GM19025 (cell line): Measurements from ENCODE around the gene GRIN3A.

Experiments used
- ATAC-seq: cut with Tn5 transposase; IDR thresholded peaks from one replicate; pipeline ENCODE4 v1.9.1; 2021; ENCODE audit warnings: mild to moderate bottlenecking, low read depth, moderate library complexity; ENCODE audit not compliant: unreplicated experiment

The GRIN3A gene

DNA sequence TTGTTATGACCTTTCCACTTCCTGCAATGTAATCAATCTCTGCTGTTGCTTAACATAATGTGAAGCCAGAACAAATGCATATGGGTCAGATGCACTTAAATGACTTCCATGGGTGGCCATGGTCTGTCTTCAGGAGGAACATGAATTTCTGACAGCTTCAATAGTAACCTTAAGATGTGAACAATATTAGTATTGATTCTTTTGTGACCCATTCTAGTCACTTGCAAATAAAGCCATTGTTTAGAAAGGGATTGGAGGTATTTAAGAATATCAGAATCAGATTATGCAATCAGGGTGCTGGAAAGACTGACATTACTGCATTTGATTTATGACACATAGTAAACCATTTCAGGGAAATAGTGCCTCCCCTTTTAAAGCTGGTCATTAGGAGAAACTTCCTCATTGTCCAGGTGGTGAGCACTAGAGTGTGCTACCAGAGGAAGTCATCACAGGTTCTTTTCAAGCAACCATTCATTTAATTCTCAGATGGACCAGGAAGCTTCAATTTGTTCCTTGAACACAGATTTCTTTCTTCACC, 32.1 kb downstream of the GRIN3A start:
- ATAC-seq = no peak

DNA sequence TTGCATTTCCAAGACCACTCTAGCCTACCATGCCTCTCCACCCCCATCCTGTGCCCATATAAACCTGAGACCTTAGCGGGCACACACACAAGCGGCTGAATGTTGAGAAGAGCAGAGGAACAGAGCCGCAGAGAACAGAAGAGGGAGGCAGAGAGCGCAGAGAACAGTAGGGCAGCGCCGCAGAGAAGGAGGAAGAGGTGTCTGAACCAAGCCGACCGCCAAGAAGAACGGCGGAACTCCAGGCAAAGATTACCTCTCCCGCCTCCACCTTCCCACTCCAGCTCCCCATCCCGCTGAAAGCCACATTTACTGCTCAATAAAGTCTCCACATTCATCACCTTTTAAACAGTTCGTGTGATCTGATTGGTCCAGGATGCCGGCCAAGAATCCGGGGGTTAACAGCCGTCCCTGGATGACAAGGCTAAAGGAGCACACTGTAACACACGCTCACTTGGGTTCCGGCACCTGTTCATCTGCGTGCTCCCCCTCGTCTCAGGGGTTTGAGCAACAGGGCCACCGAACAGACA, 33.2 kb downstream of the GRIN3A start:
- ATAC-seq = no peak

DNA sequence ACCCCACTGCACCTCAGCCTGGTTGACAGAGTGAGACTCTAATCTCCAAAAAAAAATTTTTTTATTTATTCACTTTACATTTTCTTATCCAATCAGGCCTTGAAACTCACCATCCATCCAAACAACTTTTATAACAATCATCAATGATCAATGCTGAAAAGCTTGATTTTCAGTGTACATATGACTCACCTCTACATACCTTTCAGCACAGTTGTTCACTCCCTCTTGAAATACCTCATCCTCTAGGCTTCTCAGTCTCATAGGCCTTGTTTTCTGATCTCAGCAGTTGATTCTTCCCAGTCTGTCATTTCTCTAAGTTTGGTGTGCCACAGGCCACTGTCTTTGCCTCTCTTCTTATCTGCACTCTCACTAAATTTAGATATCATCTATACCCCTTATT, 36.2 kb downstream of the GRIN3A start:
- no peak for ATAC-seq

DNA sequence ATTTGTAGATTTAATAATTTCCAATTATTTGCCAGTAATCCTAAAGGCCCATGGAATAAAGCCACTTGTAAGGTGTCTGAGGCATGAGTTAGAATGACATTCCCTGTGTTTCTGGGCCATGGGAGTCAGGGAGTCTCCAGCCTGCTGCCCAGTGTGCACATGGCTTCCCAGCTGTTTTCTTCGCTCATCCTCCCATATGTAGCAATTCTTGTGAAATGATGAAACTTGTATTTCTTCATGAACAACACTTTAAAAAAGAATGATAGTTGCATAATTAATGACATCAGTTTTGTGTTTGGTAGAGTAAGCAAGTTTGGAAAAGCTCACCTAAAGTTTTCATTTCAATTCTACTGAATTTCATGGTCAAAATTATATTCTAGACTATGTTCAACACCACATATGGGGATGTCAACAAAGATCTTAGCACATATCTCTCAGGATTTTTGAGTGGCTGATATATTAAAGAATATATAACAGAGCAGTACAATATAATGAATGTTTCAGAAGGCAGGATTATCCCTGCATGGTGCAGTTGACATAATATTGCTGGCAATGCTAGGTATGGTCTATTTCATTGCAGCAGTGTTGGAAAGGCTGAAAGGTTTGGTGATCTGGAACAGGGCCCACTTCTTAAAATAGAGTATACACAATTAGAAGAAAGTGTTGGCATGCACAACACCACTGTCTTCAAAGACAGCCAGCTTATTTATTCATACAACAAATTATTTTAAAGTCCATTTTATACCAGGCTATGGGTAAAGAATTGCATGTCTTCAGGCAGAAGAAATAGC, 44.7 kb downstream of the GRIN3A start:
- no peak for ATAC-seq

DNA sequence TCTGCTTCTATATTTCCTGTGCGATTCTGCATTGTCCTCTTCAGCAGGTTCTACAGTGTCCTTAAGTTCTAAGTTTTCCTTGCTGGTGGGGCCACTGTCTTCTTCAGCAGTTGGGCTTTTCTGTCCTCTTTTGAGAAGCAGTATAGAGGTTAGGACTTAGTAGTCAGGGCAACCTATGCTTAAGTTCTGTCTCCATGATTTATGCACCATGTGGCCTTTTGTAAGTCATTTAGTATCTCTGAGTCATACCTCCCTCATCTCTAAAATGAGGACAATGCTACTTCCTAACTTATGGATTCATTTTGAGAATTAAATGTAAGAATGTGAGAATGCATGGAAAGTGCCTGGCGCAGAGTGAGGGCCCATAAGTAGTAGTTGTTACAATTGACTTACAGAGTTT, 46.8 kb downstream of the GRIN3A start:
- ATAC-seq = no peak

DNA sequence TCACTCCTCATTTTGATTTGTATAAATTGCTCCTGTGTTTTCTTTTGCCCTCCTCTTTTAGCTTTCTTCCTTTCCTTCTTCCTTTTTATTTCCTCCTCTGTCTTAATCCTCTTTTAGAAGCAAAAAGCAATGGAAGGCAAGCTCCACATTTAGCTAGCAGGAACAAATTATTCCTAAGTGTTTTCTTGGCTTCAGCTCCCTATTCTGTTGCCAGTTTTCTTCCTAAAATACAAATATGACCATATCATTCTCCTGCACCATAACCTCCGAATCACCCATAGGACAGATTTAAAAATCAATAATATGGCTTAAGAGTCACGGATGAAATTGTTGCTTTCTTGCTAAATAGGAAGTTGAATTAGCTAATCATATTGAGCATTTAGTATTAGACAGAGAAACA, 49.4 kb downstream of the GRIN3A start:
- no peak for ATAC-seq

DNA sequence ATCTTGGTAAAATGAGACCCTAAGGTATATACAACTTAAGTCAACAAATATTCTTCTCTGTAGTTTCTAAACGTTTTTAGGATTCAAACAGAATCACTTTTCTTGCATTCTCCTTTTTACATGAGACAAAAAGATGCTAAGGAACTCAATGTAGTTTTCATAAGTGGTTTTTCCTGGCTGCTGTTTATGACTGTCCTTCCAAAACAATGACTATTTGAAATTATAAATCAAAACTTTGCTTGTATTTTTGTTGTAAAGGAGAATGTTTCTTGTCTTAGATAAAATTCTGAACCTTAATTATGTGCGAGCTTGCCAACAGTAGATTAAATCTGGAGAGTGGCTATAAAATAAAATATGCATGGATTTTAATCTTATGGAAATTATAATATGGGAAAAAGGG, 53.8 kb downstream of the GRIN3A start:
- no peak for ATAC-seq

DNA sequence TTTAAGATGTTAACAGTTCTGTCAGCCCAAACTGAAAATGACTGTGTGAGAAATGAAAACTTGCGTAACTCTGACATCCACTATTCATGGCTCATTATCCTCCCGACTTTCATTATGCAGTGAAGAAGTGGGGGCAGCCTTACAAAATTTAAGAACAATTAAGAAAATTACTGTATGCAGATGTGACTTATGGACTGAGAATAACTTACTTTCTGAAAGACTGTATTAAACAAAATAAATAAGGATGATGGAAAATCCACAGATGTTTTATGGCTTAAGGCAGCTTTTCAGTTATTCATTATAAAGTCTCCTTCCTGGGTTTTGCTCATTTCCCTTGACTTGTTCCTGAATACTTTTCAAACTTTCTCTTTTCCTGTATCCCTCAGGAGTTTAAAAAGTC, 55.2 kb downstream of the GRIN3A start:
- ATAC-seq = no peak

DNA sequence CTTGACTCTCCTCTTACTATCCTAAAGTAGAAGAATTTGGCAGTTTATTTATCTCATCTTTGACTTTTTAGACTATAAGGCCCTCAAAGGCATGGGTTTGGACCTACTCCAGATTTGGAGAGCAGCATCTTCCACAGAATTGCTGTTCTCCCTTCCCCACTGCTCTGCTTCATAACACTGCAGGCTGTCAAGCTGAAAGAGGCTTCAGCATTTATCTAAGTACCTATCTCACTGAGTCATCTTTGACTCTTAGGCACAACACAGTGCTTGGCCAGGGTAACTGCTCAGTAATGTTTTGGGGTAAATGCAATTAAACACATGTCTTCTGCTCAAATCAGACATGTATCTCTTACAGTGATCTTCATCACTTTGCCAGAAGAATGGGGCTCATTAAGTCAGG, 60.6 kb downstream of the GRIN3A start:
- no peak for ATAC-seq

DNA sequence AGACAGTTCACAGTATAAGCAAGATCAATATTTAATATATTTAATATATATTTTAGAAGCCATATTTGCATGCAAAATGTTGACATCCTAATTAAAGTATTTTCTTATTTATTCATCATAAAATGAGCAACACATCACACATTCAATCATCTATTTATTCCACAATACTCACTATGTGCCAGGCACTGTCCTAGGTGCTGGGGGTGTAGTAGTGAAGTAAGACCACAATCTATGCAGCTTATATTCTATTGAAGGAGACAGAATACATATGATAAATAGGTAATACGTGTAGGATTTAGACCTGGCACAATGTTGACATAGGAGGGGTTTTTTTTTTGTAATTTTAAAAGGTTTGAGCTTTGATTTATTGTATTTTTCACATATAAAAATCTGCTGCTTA, 63.1 kb downstream of the GRIN3A start:
- ATAC-seq = no peak

DNA sequence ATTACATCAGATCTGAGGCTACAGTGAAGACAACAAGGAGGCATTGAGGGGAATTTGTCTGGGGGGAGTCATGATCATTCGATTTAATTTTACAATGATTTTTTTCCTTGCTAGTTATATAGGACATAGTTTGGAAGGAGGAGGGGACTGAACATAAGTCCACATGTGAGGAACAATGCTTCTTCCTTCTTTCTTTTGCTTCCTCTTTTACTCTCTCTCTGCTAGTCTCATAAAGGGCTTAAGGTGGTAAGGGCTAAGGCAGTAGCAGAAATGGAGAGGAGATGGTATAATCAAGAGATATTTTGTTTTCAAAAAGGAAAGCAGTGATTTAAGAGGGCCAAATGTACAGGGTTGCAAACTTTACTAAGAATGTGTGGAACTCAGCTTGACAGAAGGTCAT, 64.3 kb downstream of the GRIN3A start:
- no peak for ATAC-seq

DNA sequence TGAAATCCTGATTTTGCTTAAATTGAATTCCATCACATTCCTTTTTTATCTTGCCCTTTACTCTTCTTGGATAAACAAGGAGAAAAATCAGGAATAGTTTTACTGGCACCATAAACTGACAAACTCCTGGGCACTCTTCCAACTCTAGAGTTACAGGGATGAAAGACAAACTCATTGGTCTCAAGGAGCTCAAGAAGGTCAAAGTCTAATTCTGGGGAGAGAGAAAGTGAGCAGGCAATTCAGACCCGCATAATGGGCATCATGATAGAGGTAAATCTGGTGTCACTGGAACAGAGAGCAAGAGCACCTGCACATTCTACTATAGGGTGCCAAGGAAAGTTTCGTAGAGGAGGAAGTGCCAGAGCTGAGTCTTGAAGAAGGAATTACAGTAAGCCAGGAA, 64.8 kb downstream of the GRIN3A start:
- no peak for ATAC-seq

DNA sequence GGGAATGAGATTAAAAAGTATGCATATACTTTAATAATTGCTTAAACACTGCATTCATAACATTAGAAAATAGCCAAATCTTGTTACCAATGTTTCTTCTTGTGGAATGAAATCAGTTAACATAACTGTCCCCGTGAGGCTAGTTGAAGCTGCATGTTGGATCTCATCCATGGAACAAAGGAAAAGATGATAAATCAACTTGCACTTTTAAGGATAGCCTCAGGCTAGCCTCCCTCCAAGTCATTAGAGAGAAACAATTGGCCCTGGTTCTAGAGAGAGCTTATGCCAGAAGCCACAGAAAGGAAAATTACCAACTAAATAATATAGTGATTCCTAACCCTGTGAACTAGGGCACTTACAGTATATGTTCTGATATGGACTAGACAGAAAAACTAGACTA, 66.9 kb downstream of the GRIN3A start:
- ATAC-seq = no peak

DNA sequence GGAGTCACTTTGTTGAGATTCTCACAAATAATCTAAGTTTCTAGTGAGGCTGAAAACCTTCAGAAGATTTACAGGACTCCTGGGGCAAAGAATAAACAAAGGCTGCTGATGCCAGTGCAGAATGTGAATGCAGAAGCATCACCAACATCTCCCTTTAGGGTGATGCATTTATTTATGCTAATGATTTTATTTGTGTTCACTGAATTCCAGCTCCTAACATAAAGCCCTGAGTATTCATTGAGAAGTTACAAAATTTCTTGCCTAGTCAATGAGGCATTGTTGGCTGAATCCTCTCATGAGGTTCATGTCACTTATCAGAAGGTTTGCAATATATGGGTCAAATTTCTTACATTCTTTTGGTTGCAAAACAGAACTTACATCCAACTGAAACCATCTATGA, 70.0 kb downstream of the GRIN3A start:
- ATAC-seq = no peak

DNA sequence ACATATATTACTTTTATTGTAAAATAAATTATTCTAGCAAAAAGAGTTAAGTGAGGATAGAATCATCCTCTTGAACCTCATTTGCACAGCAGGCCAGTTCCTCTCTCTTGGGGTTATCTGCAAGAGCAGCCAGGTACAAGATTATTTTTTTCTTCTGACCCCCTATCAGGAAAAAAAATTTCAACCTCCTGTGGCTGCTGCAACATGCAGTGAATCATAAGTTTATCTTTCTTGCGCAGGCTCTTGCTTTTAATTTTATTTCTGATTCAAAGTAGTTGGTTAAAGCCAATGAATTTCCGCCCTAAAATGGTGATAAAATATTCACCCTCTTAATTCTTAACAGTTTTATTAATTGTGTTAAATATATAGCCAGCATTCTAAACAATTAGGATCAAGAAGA, 74.0 kb downstream of the GRIN3A start:
- ATAC-seq = no peak

DNA sequence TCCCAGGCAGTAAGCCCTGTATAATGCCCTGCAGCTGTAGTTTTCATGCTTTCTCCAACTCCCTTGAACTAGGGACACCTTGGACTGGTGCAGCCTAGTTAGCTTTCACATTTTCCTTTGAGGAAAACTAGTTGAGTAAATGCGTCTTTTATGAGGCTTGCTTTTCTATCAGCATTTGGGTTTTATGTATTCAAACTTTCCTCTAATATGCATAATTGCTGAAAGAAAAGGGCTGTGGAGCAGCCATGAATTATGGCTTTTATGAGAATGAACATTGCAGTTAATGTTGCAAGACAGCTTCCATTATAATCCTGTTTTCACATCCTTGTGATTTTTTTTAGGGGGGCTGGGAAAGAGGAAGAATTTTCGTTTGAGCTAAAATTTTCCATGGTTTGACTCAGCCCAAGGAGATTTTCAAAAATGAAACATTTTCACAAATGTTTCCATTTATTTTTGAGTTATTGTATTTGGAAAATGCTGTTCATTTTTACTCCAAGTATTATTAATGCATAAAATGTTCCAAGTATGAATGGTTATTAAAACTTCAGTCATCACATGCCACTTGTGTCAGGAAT, 85.8 kb downstream of the GRIN3A start:
- ATAC-seq = no peak

DNA sequence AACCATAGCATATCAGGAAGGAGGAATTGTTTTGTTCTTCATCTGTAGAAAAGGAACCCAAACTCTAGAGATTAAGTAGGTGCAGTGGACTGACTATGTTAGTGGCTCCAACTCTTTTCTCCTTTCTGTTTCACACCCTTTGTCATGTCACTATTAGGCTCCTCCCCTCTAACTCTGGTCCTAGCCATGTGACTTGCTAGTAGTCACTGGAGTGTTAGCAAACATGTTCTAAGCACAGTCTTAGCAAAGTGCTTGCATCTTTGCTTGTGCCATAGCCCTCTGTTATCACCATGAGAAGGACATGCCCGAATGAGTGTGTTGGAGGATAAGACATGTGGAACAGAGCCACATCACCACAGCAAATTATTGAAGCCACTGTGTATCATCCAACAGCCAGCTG, 88.3 kb downstream of the GRIN3A start:
- ATAC-seq = peak; percentile 88

DNA sequence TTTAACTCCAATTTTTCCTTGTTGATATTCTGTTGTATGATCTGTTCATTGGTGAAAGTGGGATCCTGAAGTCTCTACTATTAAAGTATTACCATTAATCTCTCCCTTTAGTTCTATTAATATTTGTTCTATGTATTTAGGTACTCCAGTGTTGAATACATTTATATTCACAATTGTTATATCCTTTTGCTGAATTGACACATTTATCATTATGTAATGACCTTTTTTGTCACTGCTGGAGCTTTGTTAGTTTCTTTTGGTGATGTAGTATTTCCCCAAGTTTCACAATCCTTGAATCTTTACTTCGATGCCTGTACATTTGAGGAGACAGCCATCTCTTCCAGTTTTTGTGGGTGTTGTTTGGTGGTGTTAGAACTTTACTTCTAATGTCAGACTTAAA, 90.0 kb downstream of the GRIN3A start:
- no peak for ATAC-seq

DNA sequence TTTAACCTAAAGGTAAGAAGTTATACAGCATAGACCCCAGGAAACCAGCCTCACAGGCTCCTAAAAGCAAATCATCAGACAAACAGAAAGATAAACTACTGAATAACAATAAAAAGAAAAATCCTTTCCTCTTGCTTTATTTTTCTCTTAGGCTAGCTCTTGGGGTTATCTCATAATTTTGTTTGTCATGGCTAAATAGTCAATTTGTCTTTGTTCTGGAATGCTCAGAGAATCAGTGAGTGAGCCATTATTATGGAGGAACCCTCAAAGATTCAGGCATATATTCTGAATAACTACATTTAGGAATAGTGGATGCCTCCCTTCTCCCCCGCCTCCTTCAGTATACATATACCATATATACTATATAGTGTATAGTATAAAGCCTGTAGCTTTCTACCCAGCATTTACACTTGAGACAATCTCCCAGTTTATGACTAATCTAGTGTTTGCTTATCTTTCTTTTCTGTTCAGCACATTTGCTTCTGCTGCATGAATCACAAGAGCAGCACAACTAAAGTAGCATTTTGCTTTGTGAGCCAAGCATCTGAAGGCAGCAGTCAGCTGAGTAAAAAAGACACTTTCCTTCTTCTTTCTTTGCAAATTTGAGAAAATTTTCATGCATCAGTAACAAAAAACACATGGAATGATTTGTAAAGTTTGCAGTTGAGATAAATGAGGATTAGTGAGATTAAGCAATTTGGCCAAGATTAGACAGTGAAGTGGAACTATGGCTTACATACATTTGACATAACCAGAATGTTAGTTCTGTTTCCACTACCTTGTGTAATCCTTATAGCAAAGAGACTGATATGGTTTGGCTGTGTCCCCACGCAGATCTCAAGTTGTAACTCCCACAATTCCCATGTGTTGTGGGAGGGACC, 98.4 kb downstream of the GRIN3A start:
- no peak for ATAC-seq

DNA sequence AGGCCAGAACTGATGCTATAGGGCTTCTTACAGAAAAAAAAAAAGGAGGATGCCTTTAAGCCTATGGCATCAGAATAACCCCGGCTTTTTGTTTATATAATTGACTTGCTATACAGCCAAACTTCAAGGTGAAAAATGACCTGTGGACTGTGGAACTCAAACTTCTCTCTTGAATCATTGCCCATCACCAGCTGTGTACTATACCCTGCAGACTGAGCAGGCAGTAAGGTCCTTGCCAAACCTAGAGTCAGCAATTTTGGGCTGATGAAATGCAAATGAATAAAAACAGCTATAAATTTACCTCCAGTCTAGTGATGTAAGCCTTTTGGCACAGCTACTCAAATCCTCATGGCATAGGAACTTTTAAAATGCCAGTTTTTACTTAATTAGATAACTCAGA, 99.1 kb downstream of the GRIN3A start:
- no peak for ATAC-seq

DNA sequence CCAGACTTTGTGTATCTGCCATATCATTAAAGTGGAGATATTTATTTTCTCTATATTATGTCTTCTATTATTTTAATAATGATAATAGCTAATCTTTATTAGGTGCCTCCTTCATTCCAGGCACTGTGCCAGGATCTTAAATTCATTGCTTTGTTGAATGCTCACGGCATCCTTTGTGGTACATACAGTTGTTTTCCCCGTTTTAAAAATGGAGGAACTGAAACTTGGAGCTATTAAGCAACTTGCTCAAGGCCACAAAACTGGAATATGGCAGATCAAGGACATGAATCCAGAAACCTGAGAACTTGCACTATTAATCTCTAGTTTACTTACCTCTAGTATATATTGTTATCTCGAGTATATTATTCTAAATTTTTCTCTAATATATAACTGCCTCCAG, 102.2 kb downstream of the GRIN3A start:
- ATAC-seq = no peak
